Measurements from ENCODE around the gene ARHGEF4. TPM values are rescaled to one million over a fixed set of nuclear protein-coding genes. Genes with fewer than 3 reads are reported as not detected.

Gene ARHGEF4
- total and polyA plus RNA-seq, 2 experiments from 2014 or later = 4.6 to 16.6 TPM

DNA sequence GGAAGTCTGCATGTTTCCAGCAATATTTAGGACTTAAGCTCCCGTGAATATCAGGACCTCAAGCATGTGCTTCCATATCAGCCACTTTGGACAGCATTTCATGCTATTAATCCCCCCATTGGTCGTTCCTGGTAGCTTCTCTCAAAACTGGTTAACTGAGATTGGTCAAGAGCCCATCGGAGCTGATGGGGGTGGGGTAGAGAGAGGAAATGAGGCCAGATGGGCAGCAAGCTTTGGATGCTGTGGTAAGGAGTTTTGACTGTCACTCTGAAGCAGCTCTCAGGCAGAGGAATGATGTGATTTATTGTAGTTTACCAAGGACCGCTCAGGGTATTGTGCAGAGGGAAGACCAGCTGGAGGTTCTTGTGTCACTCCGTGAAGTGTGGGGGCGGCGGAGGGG is 174.8 kb downstream of the ARHGEF4 start:
- no peak overlapping the region for H3K27ac Mint-ChIP-seq
- no peak for DNase-seq (ENCODE audit: low spot score)
- H3K9me3 Mint-ChIP-seq = no peaks in the 10 kb centered on the region
- Histone ChIP-seq H3K4me3 (no peak overlapping the region), H2AFZ (no peak overlapping the region), H3K4me1 (ENCODE audit: insufficient read depth) (no peaks in the 10 kb centered on the region; the same call in 1 of the 2 replicates), H3K9me2 (ENCODE audit: insufficient read depth) (no peaks in the 10 kb centered on the region), H3K27me3 (ENCODE audit: insufficient read depth) (no peaks in the 10 kb centered on the region), H3K36me3 (ENCODE audit: insufficient read depth) (no peaks in the 10 kb centered on the region), H3K4me2 (no peak overlapping the region), H4K20me1 (replicated peaks; ENCODE audit: insufficient read depth) (no peaks in the 10 kb centered on the region), H3K79me2 (replicated peaks; ENCODE audit: insufficient read depth) (no peaks in the 10 kb centered on the region), H3F3A (replicated peaks; ENCODE audit: low read depth) (no peaks in the 10 kb centered on the region), H3K27ac (ENCODE audit: low read depth) (no peak overlapping the region)
- no peaks in the 10 kb centered on the region for H3K36me3 Mint-ChIP-seq (ENCODE audit: low read depth)
- peaks cover 2% of the 10 kb centered on the region for H3K27me3 Mint-ChIP-seq (ENCODE audit: insufficient read depth, low read depth, poor library complexity)
- H3K4me3 Mint-ChIP-seq = no peak overlapping the region
- TF ChIP-seq ZNF114 (CRISPR knock-in tag; IDR thresholded peaks at IDR 0.05) = no peak
- TF ChIP-seq EZH2phosphoT487 (IDR thresholded peaks at IDR 0.05; ENCODE audit: unreplicated experiment) = no peak
- no peak for TF ChIP-seq CREB1 (CRISPR knock-in tag; IDR thresholded peaks at IDR 0.05; ENCODE audit: low read depth)
- TF ChIP-seq, protein P1, sequence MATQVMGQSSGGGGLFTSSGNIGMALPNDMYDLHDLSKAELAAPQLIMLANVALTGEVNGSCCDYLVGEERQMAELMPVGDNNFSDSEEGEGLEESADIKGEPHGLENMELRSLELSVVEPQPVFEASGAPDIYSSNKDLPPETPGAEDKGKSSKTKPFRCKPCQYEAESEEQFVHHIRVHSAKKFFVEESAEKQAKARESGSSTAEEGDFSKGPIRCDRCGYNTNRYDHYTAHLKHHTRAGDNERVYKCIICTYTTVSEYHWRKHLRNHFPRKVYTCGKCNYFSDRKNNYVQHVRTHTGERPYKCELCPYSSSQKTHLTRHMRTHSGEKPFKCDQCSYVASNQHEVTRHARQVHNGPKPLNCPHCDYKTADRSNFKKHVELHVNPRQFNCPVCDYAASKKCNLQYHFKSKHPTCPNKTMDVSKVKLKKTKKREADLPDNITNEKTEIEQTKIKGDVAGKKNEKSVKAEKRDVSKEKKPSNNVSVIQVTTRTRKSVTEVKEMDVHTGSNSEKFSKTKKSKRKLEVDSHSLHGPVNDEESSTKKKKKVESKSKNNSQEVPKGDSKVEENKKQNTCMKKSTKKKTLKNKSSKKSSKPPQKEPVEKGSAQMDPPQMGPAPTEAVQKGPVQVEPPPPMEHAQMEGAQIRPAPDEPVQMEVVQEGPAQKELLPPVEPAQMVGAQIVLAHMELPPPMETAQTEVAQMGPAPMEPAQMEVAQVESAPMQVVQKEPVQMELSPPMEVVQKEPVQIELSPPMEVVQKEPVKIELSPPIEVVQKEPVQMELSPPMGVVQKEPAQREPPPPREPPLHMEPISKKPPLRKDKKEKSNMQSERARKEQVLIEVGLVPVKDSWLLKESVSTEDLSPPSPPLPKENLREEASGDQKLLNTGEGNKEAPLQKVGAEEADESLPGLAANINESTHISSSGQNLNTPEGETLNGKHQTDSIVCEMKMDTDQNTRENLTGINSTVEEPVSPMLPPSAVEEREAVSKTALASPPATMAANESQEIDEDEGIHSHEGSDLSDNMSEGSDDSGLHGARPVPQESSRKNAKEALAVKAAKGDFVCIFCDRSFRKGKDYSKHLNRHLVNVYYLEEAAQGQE (IDR thresholded peaks at IDR 0.05; ENCODE audit: unreplicated experiment) = no peak
- TF ChIP-seq, protein P2, sequence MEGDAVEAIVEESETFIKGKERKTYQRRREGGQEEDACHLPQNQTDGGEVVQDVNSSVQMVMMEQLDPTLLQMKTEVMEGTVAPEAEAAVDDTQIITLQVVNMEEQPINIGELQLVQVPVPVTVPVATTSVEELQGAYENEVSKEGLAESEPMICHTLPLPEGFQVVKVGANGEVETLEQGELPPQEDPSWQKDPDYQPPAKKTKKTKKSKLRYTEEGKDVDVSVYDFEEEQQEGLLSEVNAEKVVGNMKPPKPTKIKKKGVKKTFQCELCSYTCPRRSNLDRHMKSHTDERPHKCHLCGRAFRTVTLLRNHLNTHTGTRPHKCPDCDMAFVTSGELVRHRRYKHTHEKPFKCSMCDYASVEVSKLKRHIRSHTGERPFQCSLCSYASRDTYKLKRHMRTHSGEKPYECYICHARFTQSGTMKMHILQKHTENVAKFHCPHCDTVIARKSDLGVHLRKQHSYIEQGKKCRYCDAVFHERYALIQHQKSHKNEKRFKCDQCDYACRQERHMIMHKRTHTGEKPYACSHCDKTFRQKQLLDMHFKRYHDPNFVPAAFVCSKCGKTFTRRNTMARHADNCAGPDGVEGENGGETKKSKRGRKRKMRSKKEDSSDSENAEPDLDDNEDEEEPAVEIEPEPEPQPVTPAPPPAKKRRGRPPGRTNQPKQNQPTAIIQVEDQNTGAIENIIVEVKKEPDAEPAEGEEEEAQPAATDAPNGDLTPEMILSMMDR (conservative IDR thresholded peaks at IDR 0.05; ENCODE audit: low read depth in 2 of 2) = no peak
- no peak for TF ChIP-seq EZH2 (IDR thresholded peaks at IDR 0.05; ENCODE audit: low read depth, unreplicated experiment)
- no peak for TF ChIP-seq NANOG (IDR thresholded peaks at IDR 0.05; ENCODE audit: borderline replicate concordance)
- no peak for TF ChIP-seq POLR2AphosphoS5 (IDR thresholded peaks at IDR 0.05; ENCODE audit: low read depth)
- TF ChIP-seq, protein P3, sequence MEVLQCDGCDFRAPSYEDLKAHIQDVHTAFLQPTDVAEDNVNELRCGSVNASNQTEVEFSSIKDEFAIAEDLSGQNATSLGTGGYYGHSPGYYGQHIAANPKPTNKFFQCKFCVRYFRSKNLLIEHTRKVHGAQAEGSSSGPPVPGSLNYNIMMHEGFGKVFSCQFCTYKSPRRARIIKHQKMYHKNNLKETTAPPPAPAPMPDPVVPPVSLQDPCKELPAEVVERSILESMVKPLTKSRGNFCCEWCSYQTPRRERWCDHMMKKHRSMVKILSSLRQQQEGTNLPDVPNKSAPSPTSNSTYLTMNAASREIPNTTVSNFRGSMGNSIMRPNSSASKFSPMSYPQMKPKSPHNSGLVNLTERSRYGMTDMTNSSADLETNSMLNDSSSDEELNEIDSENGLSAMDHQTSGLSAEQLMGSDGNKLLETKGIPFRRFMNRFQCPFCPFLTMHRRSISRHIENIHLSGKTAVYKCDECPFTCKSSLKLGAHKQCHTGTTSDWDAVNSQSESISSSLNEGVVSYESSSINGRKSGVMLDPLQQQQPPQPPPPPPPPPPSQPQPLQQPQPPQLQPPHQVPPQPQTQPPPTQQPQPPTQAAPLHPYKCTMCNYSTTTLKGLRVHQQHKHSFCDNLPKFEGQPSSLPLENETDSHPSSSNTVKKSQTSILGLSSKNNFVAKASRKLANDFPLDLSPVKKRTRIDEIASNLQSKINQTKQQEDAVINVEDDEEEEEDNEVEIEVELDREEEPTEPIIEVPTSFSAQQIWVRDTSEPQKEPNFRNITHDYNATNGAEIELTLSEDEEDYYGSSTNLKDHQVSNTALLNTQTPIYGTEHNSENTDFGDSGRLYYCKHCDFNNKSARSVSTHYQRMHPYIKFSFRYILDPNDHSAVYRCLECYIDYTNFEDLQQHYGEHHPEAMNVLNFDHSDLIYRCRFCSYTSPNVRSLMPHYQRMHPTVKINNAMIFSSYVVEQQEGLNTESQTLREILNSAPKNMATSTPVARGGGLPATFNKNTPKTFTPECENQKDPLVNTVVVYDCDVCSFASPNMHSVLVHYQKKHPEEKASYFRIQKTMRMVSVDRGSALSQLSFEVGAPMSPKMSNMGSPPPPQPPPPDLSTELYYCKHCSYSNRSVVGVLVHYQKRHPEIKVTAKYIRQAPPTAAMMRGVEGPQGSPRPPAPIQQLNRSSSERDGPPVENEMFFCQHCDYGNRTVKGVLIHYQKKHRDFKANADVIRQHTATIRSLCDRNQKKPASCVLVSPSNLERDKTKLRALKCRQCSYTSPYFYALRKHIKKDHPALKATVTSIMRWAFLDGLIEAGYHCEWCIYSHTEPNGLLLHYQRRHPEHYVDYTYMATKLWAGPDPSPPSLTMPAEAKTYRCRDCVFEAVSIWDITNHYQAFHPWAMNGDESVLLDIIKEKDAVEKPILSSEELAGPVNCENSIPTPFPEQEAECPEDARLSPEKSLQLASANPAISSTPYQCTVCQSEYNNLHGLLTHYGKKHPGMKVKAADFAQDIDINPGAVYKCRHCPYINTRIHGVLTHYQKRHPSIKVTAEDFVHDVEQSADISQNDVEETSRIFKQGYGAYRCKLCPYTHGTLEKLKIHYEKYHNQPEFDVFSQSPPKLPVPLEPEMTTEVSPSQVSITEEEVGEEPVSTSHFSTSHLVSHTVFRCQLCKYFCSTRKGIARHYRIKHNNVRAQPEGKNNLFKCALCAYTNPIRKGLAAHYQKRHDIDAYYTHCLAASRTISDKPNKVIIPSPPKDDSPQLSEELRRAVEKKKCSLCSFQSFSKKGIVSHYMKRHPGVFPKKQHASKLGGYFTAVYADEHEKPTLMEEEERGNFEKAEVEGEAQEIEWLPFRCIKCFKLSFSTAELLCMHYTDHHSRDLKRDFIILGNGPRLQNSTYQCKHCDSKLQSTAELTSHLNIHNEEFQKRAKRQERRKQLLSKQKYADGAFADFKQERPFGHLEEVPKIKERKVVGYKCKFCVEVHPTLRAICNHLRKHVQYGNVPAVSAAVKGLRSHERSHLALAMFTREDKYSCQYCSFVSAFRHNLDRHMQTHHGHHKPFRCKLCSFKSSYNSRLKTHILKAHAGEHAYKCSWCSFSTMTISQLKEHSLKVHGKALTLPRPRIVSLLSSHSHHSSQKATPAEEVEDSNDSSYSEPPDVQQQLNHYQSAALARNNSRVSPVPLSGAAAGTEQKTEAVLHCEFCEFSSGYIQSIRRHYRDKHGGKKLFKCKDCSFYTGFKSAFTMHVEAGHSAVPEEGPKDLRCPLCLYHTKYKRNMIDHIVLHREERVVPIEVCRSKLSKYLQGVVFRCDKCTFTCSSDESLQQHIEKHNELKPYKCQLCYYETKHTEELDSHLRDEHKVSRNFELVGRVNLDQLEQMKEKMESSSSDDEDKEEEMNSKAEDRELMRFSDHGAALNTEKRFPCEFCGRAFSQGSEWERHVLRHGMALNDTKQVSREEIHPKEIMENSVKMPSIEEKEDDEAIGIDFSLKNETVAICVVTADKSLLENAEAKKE (CRISPR knock-in tag; IDR thresholded peaks at IDR 0.05) = no peak
- no peak for TF ChIP-seq ZNF331 (CRISPR knock-in tag; IDR thresholded peaks at IDR 0.05; ENCODE audit: low read depth)
- TF ChIP-seq, protein P4, sequence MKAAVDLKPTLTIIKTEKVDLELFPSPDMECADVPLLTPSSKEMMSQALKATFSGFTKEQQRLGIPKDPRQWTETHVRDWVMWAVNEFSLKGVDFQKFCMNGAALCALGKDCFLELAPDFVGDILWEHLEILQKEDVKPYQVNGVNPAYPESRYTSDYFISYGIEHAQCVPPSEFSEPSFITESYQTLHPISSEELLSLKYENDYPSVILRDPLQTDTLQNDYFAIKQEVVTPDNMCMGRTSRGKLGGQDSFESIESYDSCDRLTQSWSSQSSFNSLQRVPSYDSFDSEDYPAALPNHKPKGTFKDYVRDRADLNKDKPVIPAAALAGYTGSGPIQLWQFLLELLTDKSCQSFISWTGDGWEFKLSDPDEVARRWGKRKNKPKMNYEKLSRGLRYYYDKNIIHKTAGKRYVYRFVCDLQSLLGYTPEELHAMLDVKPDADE (IDR thresholded peaks at IDR 0.05) = no peak
- no peak for TF ChIP-seq STAT1 (IDR thresholded peaks at IDR 0.05; ENCODE audit: unreplicated experiment)
- no peak for TF ChIP-seq JUNB (IDR thresholded peaks at IDR 0.05; ENCODE audit: unreplicated experiment)
- peaks cover 10% of the 10 kb centered on the region; the same call in 2 of the 3 replicates for H3K4me1 Mint-ChIP-seq
- no peak for ATAC-seq

Measured in GM23338 (cell line).